Measurements from ENCODE around the gene ST8SIA5. TPM values are rescaled to one million over a fixed set of nuclear protein-coding genes. Genes with fewer than 3 reads are reported as not detected.

ST8SIA5 gene
- total and polyA plus RNA-seq, 2 experiments from 2014 or later = not detected

GRCh38 chr18:46721331-46721730 is 35.5 kb downstream of the ST8SIA5 start:
- no peaks in the 10 kb centered on the region for H3K36me3 ChIP-seq (ENCODE audit: low read depth)
- no peak for TF ChIP-seq EZH2 (IDR thresholded peaks at IDR 0.05; ENCODE audit: insufficient read depth, poor library complexity, severe bottlenecking)
- TF ChIP-seq EZH2phosphoT487 (IDR thresholded peaks at IDR 0.05; ENCODE audit: insufficient read depth, low read depth) = no peak
- H3K79me2 ChIP-seq (ENCODE audit: insufficient read depth) = no peaks in the 10 kb centered on the region
- no peak overlapping the region for H2AFZ ChIP-seq
- DNase-seq = no peak
- 0 out of 2 replicates have a peak, but pooled peaks cover 4% of the 10 kb centered on the region for H3K27me3 ChIP-seq (replicated peaks; ENCODE audit: insufficient read depth)
- H3F3A ChIP-seq (ENCODE audit: insufficient read depth) = peaks cover 25% of the 10 kb centered on the region; the same call in 1 of the 2 replicates
- WGBS, 2 experiments (ENCODE audit: low coverage in 1 of 2, low lambda C conversion rate in 2 of 2, missing lambda C conversion rate in 2 of 2) = 52 to 53% methylated on average over 8 of the region's 8 CpGs
- in situ Hi-C loops (cut with MboI) = no loop called here
- no peaks in the 10 kb centered on the region for H3K9me2 ChIP-seq (ENCODE audit: insufficient read depth)
- no peak overlapping the region for H3K27ac ChIP-seq
- H3K9ac ChIP-seq = no peak overlapping the region
- H3K4me2 ChIP-seq (ENCODE audit: unreplicated experiment) = no peak overlapping the region
- no peak overlapping the region for H3K4me3 ChIP-seq
- no peaks in the 10 kb centered on the region for H3K9me3 ChIP-seq (ENCODE audit: low read depth)
- no peaks in the 10 kb centered on the region for H4K20me1 ChIP-seq (ENCODE audit: insufficient read depth)
- peaks cover 19% of the 10 kb centered on the region for H3K4me1 ChIP-seq (ENCODE audit: insufficient read depth)

GRCh38 chr18:46720521-46720920 is 36.3 kb downstream of the ST8SIA5 start:
- H3F3A ChIP-seq (ENCODE audit: insufficient read depth) = peaks cover 25% of the 10 kb centered on the region; the same call in 1 of the 2 replicates
- H3K4me2 ChIP-seq (ENCODE audit: unreplicated experiment) = no peak overlapping the region
- H3K27ac ChIP-seq = no peak overlapping the region
- in situ Hi-C loops (cut with MboI) = no loop called here
- peaks cover 19% of the 10 kb centered on the region for H3K4me1 ChIP-seq (ENCODE audit: insufficient read depth)
- H4K20me1 ChIP-seq (ENCODE audit: insufficient read depth) = no peaks in the 10 kb centered on the region
- DNase-seq = peak; percentile 56
- H3K79me2 ChIP-seq (ENCODE audit: insufficient read depth) = no peaks in the 10 kb centered on the region
- no peaks in the 10 kb centered on the region for H3K36me3 ChIP-seq (ENCODE audit: low read depth)
- no peak overlapping the region for H2AFZ ChIP-seq
- H3K9ac ChIP-seq = no peak overlapping the region
- H3K9me2 ChIP-seq (ENCODE audit: insufficient read depth) = no peaks in the 10 kb centered on the region
- 0 out of 2 replicates have a peak, but pooled peaks cover 8% of the 10 kb centered on the region for H3K27me3 ChIP-seq (replicated peaks; ENCODE audit: insufficient read depth)
- H3K4me3 ChIP-seq = no peak overlapping the region
- TF ChIP-seq EZH2 (IDR thresholded peaks at IDR 0.05; ENCODE audit: insufficient read depth, poor library complexity, severe bottlenecking) (no peak), EZH2phosphoT487 (IDR thresholded peaks at IDR 0.05; ENCODE audit: insufficient read depth, low read depth) (no peak)
- 37 to 42% methylated on average over 3 of the region's 3 CpGs for WGBS, 2 experiments (ENCODE audit: low coverage in 1 of 2, low lambda C conversion rate in 2 of 2, missing lambda C conversion rate in 2 of 2)
- H3K9me3 ChIP-seq (ENCODE audit: low read depth) = no peaks in the 10 kb centered on the region

- H3K27ac ChIP-seq = no peak overlapping the region
- 0 out of 2 replicates have a peak, but pooled peaks cover 9% of the 10 kb centered on the region for H3K27me3 ChIP-seq (replicated peaks; ENCODE audit: insufficient read depth)
- H3K9me3 ChIP-seq (ENCODE audit: low read depth) = no peaks in the 10 kb centered on the region
- peaks cover 19% of the 10 kb centered on the region for H3K4me1 ChIP-seq (ENCODE audit: insufficient read depth)
- peaks cover 25% of the 10 kb centered on the region; the same call in 1 of the 2 replicates for H3F3A ChIP-seq (ENCODE audit: insufficient read depth)
- H3K4me2 ChIP-seq (ENCODE audit: unreplicated experiment) = no peak overlapping the region
- in situ Hi-C loops (cut with MboI) = no loop called here
- DNase-seq = no peak
- no peaks in the 10 kb centered on the region for H3K9me2 ChIP-seq (ENCODE audit: insufficient read depth)
- no peak for TF ChIP-seq EZH2phosphoT487 (IDR thresholded peaks at IDR 0.05; ENCODE audit: insufficient read depth, low read depth)
- TF ChIP-seq EZH2 (IDR thresholded peaks at IDR 0.05; ENCODE audit: insufficient read depth, poor library complexity, severe bottlenecking) = no peak
- H3K9ac ChIP-seq = no peak overlapping the region
- no peak overlapping the region for H2AFZ ChIP-seq
- H3K36me3 ChIP-seq (ENCODE audit: low read depth) = no peaks in the 10 kb centered on the region
- no peaks in the 10 kb centered on the region for H4K20me1 ChIP-seq (ENCODE audit: insufficient read depth)
- 29 to 37% methylated on average over 7 of the region's 7 CpGs for WGBS, 2 experiments (ENCODE audit: low coverage in 1 of 2, low lambda C conversion rate in 2 of 2, missing lambda C conversion rate in 2 of 2)
- no peaks in the 10 kb centered on the region for H3K79me2 ChIP-seq (ENCODE audit: insufficient read depth)
- H3K4me3 ChIP-seq = no peak overlapping the region
Measured at GRCh38 chr18:46720092-46720491, 36.8 kb downstream of the ST8SIA5 start.

- Histone ChIP-seq H3K27ac (0 out of 2 replicates have a peak overlapping the region, but pooled peaks have one; percentile 22), H3K9me2 (ENCODE audit: insufficient read depth) (no peaks in the 10 kb centered on the region), H3F3A (ENCODE audit: insufficient read depth) (peaks cover 25% of the 10 kb centered on the region; the same call in 1 of the 2 replicates), H3K4me2 (ENCODE audit: unreplicated experiment) (peak overlapping the region; percentile 64), H3K4me1 (ENCODE audit: insufficient read depth) (peaks cover 19% of the 10 kb centered on the region), H3K79me2 (ENCODE audit: insufficient read depth) (no peaks in the 10 kb centered on the region), H3K4me3 (0 out of 2 replicates have a peak overlapping the region, but pooled peaks have one; percentile 19), H3K9ac (no peak overlapping the region), H3K36me3 (ENCODE audit: low read depth) (no peaks in the 10 kb centered on the region), H3K27me3 (replicated peaks; ENCODE audit: insufficient read depth) (0 out of 2 replicates have a peak, but pooled peaks cover 9% of the 10 kb centered on the region), H3K9me3 (ENCODE audit: low read depth) (no peaks in the 10 kb centered on the region), H2AFZ (no peak overlapping the region), H4K20me1 (ENCODE audit: insufficient read depth) (no peaks in the 10 kb centered on the region)
- DNase-seq = peak; percentile 20
- in situ Hi-C loops (cut with MboI) = no loop called here
- TF ChIP-seq EZH2 (IDR thresholded peaks at IDR 0.05; ENCODE audit: insufficient read depth, poor library complexity, severe bottlenecking) = no peak
- TF ChIP-seq EZH2phosphoT487 (IDR thresholded peaks at IDR 0.05; ENCODE audit: insufficient read depth, low read depth) = no peak
- WGBS, 2 experiments (ENCODE audit: low coverage in 1 of 2, low lambda C conversion rate in 2 of 2, missing lambda C conversion rate in 2 of 2) = 22 to 28% methylated on average over 5 of the region's 5 CpGs
Measured at GRCh38 chr18:46719388-46719787, 37.5 kb downstream of the ST8SIA5 start.

Measured in GM23248 (cell line).